Osteoblast (primary cell): ENCODE results near the gene MSANTD2. TPM values are rescaled to one million over a fixed set of nuclear protein-coding genes. Genes with fewer than 3 reads are reported as not detected.
A peak's percentile ranks its signal among the peaks of the same experiment; 100 is the strongest.

Source experiments
- DNase-seq: peaks from one replicate; pipeline ENCODE4 v3.0.0; 2011; ENCODE audit warnings: low spot score, mixed read lengths; ENCODE audit not compliant: insufficient read length; ENCODE audit errors: missing footprints
- H2AFZ ChIP-seq: 2 replicates; pipeline ENCODE4 v1.6.0; 2011; ENCODE audit warnings: mild to moderate bottlenecking, low read length
- H3K27ac ChIP-seq: 2 replicates; pipeline ENCODE4 v1.5.1; 2011; ENCODE audit warnings: mild to moderate bottlenecking, low read depth, low read length, moderate library complexity
- H3K27me3 ChIP-seq: 2 replicates; pipeline ENCODE4 v1.6.0; 2012; ENCODE audit warnings: mild to moderate bottlenecking, control low read depth, inconsistent platforms, low read length, moderate library complexity; ENCODE audit not compliant: insufficient read depth
- H3K36me3 ChIP-seq: 2 replicates; pipeline ENCODE4 v1.5.1; 2011; ENCODE audit warnings: mild to moderate bottlenecking, low read length, control low read depth, moderate library complexity; ENCODE audit not compliant: insufficient read depth
- H3K4me1 ChIP-seq: 2 replicates; pipeline ENCODE4 v1.5.1; 2011; ENCODE audit warnings: mild to moderate bottlenecking, low read length, control low read depth, moderate library complexity; ENCODE audit not compliant: insufficient read depth
- H3K4me2 ChIP-seq: 2 replicates; pipeline ENCODE4 v1.6.0; 2011; ENCODE audit warnings: mild to moderate bottlenecking, low read length; ENCODE audit not compliant: insufficient read depth
- H3K4me3 ChIP-seq: fragments of 200-600 bp; sonication (generic); 3 replicates; pipeline ENCODE4 v1.5.1; 2012; ENCODE audit warnings: mild to moderate bottlenecking, low read length, inconsistent platforms; ENCODE audit not compliant: insufficient read depth
- H3K79me2 ChIP-seq: 2 replicates; pipeline ENCODE4 v1.6.0; 2012; ENCODE audit warnings: mild to moderate bottlenecking, low read length, control low read depth, inconsistent platforms; ENCODE audit not compliant: insufficient read depth
- H3K9me3 ChIP-seq: 2 replicates; pipeline ENCODE4 v1.5.1; 2011; ENCODE audit warnings: low read depth, low read length, control low read depth
- H4K20me1 ChIP-seq: 2 replicates; pipeline ENCODE4 v1.6.0; 2012; ENCODE audit warnings: mild to moderate bottlenecking, low read length, control low read depth; ENCODE audit not compliant: insufficient read depth
- total RNA-seq: library from RNA; depleted of rRNA; stranded (reverse); fragments of >200 nt; gene quantifications from 2 replicates; pipeline ENCODE4 v1.2.3, GENCODE V29; 2012
- TF ChIP-seq, protein P1 (sequence below): IDR thresholded peaks from 2 replicates; pipeline ENCODE4 v1.5.1; 2011; ENCODE audit warnings: mild to moderate bottlenecking, low read depth, low read length, moderate library complexity; ENCODE audit errors: extremely low read depth

MSANTD2 gene
- total RNA-seq, 1 donor, result 10.9 TPM

DNA sequence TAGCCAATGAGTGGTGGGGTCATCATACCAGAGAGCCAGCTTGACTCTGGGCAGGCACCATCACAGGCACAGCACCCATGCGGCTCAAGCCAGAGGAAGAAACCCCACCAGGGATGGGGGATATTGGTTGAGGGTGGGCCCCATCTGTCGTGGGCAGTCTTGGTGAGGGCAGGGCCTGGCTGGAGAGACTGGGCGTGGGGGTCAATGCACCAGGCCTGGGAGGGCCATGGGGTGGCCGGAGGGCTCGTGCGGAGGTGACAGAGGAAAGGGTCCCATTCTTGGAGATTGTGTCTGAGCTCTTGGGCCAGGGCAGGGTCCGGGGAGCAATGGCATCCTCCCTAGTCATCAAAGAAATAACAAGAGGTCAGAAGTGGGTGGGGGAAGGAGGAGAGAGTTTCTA, 46.6 kb downstream of the MSANTD2 start:
- Histone ChIP-seq H3K4me2 (no peak overlapping the region), H2AFZ (no peak overlapping the region), H3K4me3 (no peak overlapping the region), H3K4me1 (peaks cover 2% of the 10 kb centered on the region), H3K27me3 (peaks cover 48% of the 10 kb centered on the region), H3K27ac (no peak overlapping the region), H4K20me1 (no peaks in the 10 kb centered on the region), H3K79me2 (no peaks in the 10 kb centered on the region), H3K9me3 (no peaks in the 10 kb centered on the region), H3K36me3 (no peaks in the 10 kb centered on the region)
- no peak for DNase-seq
- TF ChIP-seq, protein P1, sequence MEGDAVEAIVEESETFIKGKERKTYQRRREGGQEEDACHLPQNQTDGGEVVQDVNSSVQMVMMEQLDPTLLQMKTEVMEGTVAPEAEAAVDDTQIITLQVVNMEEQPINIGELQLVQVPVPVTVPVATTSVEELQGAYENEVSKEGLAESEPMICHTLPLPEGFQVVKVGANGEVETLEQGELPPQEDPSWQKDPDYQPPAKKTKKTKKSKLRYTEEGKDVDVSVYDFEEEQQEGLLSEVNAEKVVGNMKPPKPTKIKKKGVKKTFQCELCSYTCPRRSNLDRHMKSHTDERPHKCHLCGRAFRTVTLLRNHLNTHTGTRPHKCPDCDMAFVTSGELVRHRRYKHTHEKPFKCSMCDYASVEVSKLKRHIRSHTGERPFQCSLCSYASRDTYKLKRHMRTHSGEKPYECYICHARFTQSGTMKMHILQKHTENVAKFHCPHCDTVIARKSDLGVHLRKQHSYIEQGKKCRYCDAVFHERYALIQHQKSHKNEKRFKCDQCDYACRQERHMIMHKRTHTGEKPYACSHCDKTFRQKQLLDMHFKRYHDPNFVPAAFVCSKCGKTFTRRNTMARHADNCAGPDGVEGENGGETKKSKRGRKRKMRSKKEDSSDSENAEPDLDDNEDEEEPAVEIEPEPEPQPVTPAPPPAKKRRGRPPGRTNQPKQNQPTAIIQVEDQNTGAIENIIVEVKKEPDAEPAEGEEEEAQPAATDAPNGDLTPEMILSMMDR, result no peak

DNA sequence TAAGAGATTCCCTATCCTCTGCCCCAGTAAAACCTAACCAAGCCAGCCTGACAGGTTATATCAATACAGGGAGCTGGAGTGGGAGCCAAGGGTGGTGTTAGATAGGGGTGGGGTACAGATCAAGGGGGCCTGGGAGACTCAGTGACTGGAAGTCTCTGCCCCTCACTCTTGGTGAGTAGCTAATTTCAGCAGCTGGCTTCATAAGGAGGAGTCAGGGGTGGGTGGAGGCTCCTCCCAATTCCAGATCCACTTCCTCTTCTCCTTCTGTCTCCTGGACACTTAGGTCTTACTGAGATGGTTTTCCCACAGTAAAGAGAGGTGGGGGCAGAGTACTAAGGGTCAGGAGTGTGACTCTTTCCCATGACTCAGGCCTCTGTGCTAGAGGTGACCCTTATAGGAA, 47.0 kb downstream of the MSANTD2 start:
- TF ChIP-seq, protein P1, result no peak
- DNase-seq, result no peak
- H3K27me3 ChIP-seq, result peaks cover 44% of the 10 kb centered on the region

DNA sequence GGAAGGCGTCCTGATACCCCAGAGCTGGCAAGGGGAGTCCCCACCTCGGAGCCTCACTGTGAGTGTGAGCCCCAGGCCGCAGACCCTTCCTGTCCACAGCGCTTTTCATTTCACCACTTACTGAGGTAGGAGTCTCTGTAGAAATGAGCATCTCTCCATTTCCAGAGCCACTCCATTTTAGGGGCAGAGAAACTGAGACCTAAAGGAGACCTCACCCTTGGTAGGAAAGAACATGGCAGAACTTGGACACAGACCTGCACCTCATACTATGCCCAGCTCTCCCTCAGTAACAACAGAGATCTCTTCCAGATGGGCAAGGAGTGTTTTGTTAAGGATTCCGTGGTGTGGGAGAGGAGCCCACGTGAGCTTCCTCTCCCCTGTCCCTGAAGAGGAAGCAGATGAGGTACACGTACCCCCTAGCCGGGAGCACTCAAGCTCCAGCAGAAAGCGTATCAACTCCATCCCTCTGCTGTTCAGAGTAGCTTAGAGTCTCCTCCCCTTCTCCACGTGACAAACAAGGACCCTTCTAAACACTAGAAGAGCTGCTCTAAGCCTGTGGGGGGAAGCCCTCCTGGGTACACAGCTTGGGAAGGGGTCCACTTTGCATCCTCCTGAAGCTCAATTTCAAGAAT, 47.6 kb downstream of the MSANTD2 start:
- Histone ChIP-seq H3K79me2 (no peaks in the 10 kb centered on the region), H3K4me2 (no peak overlapping the region), H4K20me1 (no peaks in the 10 kb centered on the region), H3K4me1 (no peaks in the 10 kb centered on the region), H3K9me3 (no peaks in the 10 kb centered on the region), H3K4me3 (no peak overlapping the region), H3K27me3 (peaks cover 38% of the 10 kb centered on the region), H3K27ac (no peak overlapping the region), H2AFZ (peak overlapping the region; percentile 15), H3K36me3 (no peaks in the 10 kb centered on the region)
- DNase-seq, result no peak
- TF ChIP-seq, protein P1, result no peak

More for the DNA sequence above, 47.0 kb downstream of the MSANTD2 start:
- H3K79me2 ChIP-seq, result no peaks in the 10 kb centered on the region
- H3K9me3 ChIP-seq, result no peaks in the 10 kb centered on the region
- H3K27ac ChIP-seq, result no peak overlapping the region
- no peak overlapping the region for H3K4me3 ChIP-seq
- no peaks in the 10 kb centered on the region for H3K4me1 ChIP-seq
- no peaks in the 10 kb centered on the region for H4K20me1 ChIP-seq
- H3K36me3 ChIP-seq, result no peaks in the 10 kb centered on the region
- H2AFZ ChIP-seq, result no peak overlapping the region
- H3K4me2 ChIP-seq, result no peak overlapping the region

DNA sequence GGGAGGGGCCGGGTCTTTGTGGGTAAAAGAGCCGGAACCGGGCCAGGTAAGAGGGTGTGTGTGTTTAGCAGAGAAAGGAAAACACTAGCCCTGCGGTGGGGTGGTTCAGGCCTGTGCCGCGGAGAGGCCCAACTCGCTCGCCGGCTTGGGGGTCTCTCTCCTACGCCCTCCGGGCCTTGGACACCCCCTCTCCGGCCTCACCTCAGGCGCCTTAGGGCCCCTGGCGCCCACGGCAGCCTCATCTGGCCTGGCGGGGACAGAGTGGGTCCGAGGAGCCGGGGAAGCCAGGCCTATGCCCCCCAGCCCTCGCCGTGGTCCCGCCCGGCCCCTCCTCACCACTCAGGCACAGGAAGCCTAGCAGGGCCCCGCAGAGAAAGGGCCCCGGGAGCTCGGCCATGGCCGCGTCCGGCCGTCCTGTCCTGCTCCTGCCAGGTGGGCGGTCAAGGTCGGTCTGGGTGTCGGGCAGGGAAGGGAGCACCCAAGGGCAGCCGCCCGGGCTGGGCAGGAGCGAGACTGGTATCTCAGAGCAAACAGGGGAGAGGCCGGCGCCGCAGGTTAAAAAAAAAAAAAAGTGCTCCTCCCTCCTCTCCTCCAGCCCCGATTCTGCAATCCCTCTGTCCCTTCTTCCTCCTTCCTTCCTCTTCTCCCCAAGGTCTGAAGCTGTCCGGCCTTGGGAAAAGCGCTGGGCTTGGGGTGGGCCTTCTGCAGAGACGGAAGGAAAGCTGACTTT, 48.3 kb downstream of the MSANTD2 start, which contains the start of gene VSIG2:
Gene VSIG2 (minus strand): TSS at position 515 of the 730 bp plus-strand sequence. CDS start 118 bp downstream, at position 397.
- peak within 1 kb of the TSS; percentile 15 for H2AFZ ChIP-seq
- no peaks in the 10 kb centered on the region for H3K9me3 ChIP-seq
- H4K20me1 ChIP-seq, result no peaks in the 10 kb centered on the region
- TF ChIP-seq, protein P1, result no peak
- no peaks in the 10 kb centered on the region for H3K79me2 ChIP-seq
- peaks cover 31% of the 10 kb centered on the region for H3K27me3 ChIP-seq
- H3K4me1 ChIP-seq, result no peaks in the 10 kb centered on the region
- no peak within 1 kb of the TSS for H3K4me3 ChIP-seq
- H3K4me2 ChIP-seq, result no peak within 1 kb of the TSS
- DNase-seq, result no peak
- H3K27ac ChIP-seq, result no peak within 1 kb of the TSS
- no peaks in the 10 kb centered on the region for H3K36me3 ChIP-seq
